ENCODE results near the gene ARHGEF7. TPM values are rescaled to one million over a fixed set of nuclear protein-coding genes. Genes with fewer than 3 reads are reported as not detected.

ARHGEF7 gene
- total and polyA plus RNA-seq, 8 donors = 52.8 to 86.0 (median 72.2) TPM

DNA sequence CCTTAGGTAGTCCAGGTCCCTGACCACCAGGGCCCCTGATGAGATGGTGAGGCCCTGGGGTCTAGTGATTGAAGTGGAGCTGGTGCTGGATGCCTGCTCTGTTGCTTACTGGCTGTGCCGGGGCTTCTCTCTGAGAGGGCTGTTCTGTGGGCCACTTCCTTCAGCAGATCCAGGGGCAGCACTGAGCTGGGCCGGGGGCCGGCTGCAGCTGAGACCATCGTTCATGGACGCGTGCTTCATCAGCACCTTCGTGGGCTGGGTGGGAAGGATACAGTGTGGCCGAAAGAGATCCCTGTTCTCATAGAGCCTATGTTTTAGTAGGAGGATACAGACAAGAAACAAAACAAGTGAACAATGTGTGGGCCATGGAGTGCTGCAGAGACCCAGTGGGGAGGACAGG is 172.1 kb downstream of the ARHGEF7 start:
- Histone ChIP-seq H3K27me3 (no peaks in the 10 kb centered on the region), H3K27ac (no peak overlapping the region), H3K9me3 (no peaks in the 10 kb centered on the region), H3K4me1 (no peaks in the 10 kb centered on the region), H3K36me3 (peaks cover 0 to 98% of the 10 kb centered on the region in 2 donors), H3K4me3 (no peak overlapping the region)
- DNase-seq (no peak), ATAC-seq (no peak)
- intact Hi-C loops (cut with DNase I) = no loop called here
- TF ChIP-seq CTCF (IDR thresholded peaks at IDR 0.05) = no peak

- TF ChIP-seq CTCF (IDR thresholded peaks at IDR 0.05) = no peak
- Histone ChIP-seq H3K36me3 (peaks cover 0 to 98% of the 10 kb centered on the region in 2 donors), H3K27ac (no peak overlapping the region), H3K27me3 (no peaks in the 10 kb centered on the region), H3K9me3 (no peaks in the 10 kb centered on the region), H3K4me1 (no peaks in the 10 kb centered on the region), H3K4me3 (no peak overlapping the region)
- no peak for ATAC-seq
- no peak for DNase-seq
- intact Hi-C loops (cut with DNase I) = no loop called here
Observed at GRCh38 chr13:111288276-111288675, 173.2 kb downstream of the ARHGEF7 start.

DNA sequence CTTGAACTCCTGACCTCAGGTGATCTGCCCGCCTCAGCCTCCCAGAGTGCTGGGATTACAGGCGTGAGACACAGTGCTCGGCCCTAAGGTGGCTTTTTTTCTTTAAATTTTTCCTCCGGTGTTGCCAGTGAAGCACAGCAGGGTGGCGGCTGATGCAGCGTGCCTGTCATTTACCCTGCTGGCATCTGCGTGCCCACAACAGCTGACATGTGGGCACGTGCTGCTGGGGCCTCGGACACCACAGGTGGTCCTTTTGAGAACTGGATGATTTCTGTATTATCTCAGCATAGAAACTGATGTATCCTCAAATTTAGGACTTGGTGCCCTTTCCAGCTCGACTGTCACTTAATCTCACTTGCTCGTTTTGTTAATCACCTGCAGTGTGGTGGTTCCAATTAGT is 174.1 kb downstream of the ARHGEF7 start:
- Histone ChIP-seq H3K4me3 (no peak overlapping the region), H3K27me3 (no peaks in the 10 kb centered on the region), H3K4me1 (no peaks in the 10 kb centered on the region), H3K27ac (no peak overlapping the region), H3K9me3 (no peaks in the 10 kb centered on the region), H3K36me3 (peaks cover 0 to 98% of the 10 kb centered on the region in 2 donors)
- ATAC-seq = no peak
- DNase-seq = no peak
- intact Hi-C loops (cut with DNase I) = no loop called here
- TF ChIP-seq CTCF (IDR thresholded peaks at IDR 0.05) = no peak

DNA sequence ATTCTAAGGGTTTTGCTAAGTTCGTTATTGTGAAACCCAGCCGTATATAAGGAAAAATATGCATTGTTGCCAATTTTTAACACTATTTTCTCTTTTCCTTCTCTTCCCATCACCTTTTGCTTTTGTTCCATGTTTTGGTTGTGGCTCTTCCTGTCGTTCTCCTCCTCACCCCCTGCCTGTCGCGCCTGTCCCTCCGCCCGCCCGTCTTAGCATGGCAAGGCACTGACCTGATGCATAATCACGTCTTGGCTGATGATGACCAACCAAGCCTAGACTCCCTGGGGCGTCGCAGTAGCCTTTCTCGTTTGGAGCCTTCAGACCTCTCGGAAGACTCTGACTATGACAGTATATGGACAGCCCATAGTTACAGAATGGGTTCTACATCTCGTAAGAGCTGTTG is 176.8 kb downstream of the ARHGEF7 start:
- H3K4me3 ChIP-seq = no peak overlapping the region
- intact Hi-C loops (cut with DNase I) = no loop called here
- no peaks in the 10 kb centered on the region for H3K9me3 ChIP-seq
- H3K36me3 ChIP-seq = peaks cover 0 to 88% of the 10 kb centered on the region in 2 donors
- no peak for TF ChIP-seq CTCF (IDR thresholded peaks at IDR 0.05)
- no peaks in the 10 kb centered on the region for H3K4me1 ChIP-seq
- ATAC-seq (no peak), DNase-seq (no peak)
- no peak overlapping the region for H3K27ac ChIP-seq
- no peaks in the 10 kb centered on the region for H3K27me3 ChIP-seq

- Histone ChIP-seq H3K9me3 (no peaks in the 10 kb centered on the region), H3K36me3 (peaks cover 0 to 86% of the 10 kb centered on the region in 2 donors)
Observed at GRCh38 chr13:111292710-111293485, 177.8 kb downstream of the ARHGEF7 start.

More at GRCh38 chr13:111292710-111293485, 177.8 kb downstream of the ARHGEF7 start:
- H3K27me3 ChIP-seq = no peaks in the 10 kb centered on the region
- no peak for DNase-seq
- intact Hi-C loops (cut with DNase I) = no loop called here
- TF ChIP-seq CTCF (IDR thresholded peaks at IDR 0.05) = no peak
- no peaks in the 10 kb centered on the region for H3K4me1 ChIP-seq
- ATAC-seq = no peak
- H3K4me3 ChIP-seq = no peak overlapping the region
- H3K27ac ChIP-seq = no peak overlapping the region
